ENCODE results near the gene KLK12.

GRCh38 chr19:51023946-51024345, 10.9 kb downstream of the KLK12 start:
- TF ChIP-seq PPARA (CRISPR knock-in tag; IDR thresholded peaks at IDR 0.05; ENCODE audit: borderline replicate concordance), result no peak
- TF ChIP-seq ZNF8 (CRISPR knock-in tag; IDR thresholded peaks at IDR 0.05), result no peak
